DND-41 (cell line): ENCODE results near the gene CRYGS.

ENCODE experiments used
- ATAC-seq: fragments of 200-7000 bp; cut with Tn5 transposase; 3 replicates; pipeline ENCODE4 v1.9.1; 2021; ENCODE audit warnings: low read depth; ENCODE audit not compliant: insufficient read depth
- DNase-seq: peaks from one replicate; pipeline ENCODE4 v3.0.0-alpha.2; 2020
- H2AFZ ChIP-seq: 2 replicates; pipeline ENCODE4 v1.6.0; 2012; ENCODE audit warnings: low read depth, low read length
- H3K27ac ChIP-seq: 2 replicates; pipeline ENCODE4 v1.5.1; 2012; ENCODE audit warnings: low read length, inconsistent platforms
- H3K27me3 ChIP-seq: fragments of 200-600 bp; sonication (generic); 2 replicates; pipeline ENCODE4 v1.6.0; 2012; ENCODE audit warnings: low read length, mild to moderate bottlenecking, inconsistent platforms; ENCODE audit not compliant: insufficient read depth, poor library complexity
- H3K36me3 ChIP-seq: 2 replicates; pipeline ENCODE4 v1.5.1; 2012; ENCODE audit warnings: low read length, inconsistent platforms; ENCODE audit not compliant: insufficient read depth
- H3K4me1 ChIP-seq: 2 replicates; pipeline ENCODE4 v1.5.1; 2012; ENCODE audit warnings: mild to moderate bottlenecking, low read length; ENCODE audit not compliant: insufficient read depth
- H3K4me2 ChIP-seq: 2 replicates; pipeline ENCODE4 v1.6.0; 2012; ENCODE audit warnings: mild to moderate bottlenecking, moderate library complexity, low read length, inconsistent platforms; ENCODE audit not compliant: insufficient read depth
- H3K4me3 ChIP-seq, 2 experiments: fragments of 200-600 bp in 1 of 2; shearing (Covaris generic) in 1 of 2; 2 replicates each; pipeline ENCODE4 v1.5.1; 2012 to 2016; ENCODE audit warnings: inconsistent platforms in 2 of 2, low read length in 2 of 2, mild to moderate bottlenecking in 2 of 2, low read depth in 1 of 2, moderate library complexity in 1 of 2
- H3K79me2 ChIP-seq: 2 replicates; pipeline ENCODE4 v1.6.0; 2012; ENCODE audit warnings: low read length, inconsistent platforms; ENCODE audit not compliant: insufficient read depth
- H3K9ac ChIP-seq: 2 replicates; pipeline ENCODE4 v1.6.0; 2012; ENCODE audit warnings: low read depth, mild to moderate bottlenecking, inconsistent platforms, low read length, moderate library complexity
- H3K9me3 ChIP-seq: 2 replicates; pipeline ENCODE4 v1.5.1; 2012; ENCODE audit warnings: low read length, moderate library complexity, mild to moderate bottlenecking, inconsistent platforms; ENCODE audit not compliant: insufficient read depth, severe bottlenecking
- H4K20me1 ChIP-seq: 2 replicates; pipeline ENCODE4 v1.6.0; 2012; ENCODE audit warnings: low read length; ENCODE audit not compliant: insufficient read depth
- CTCF ChIP-seq: IDR thresholded peaks from 2 replicates; pipeline ENCODE4 v1.5.1; 2012; ENCODE audit warnings: borderline replicate concordance, low read length, moderate library complexity, mild to moderate bottlenecking; ENCODE audit not compliant: poor library complexity, severe bottlenecking; ENCODE audit errors: extremely low read depth
- EZH2 ChIP-seq: IDR thresholded peaks from 3 replicates; pipeline ENCODE4 v1.6.1; 2012; ENCODE audit warnings: borderline replicate concordance, low read depth, mild to moderate bottlenecking, moderate library complexity, low read length, inconsistent platforms; ENCODE audit not compliant: severe bottlenecking

CRYGS gene

GRCh38 chr3:186492385-186492984, 51.7 kb downstream of the CRYGS start:
- H3K79me2 ChIP-seq: no peaks in the 10 kb centered on the region
- H3K9ac ChIP-seq: no peak overlapping the region
- no peak overlapping the region for H3K27ac ChIP-seq
- no peaks in the 10 kb centered on the region for H4K20me1 ChIP-seq
- no peaks in the 10 kb centered on the region for H3K36me3 ChIP-seq
- no peaks in the 10 kb centered on the region for H3K4me1 ChIP-seq
- no peak overlapping the region for H3K4me3 ChIP-seq
- no peak for TF ChIP-seq EZH2
- no peak for TF ChIP-seq CTCF
- DNase-seq (no peak), ATAC-seq (no peak)
- no peak overlapping the region for H3K4me2 ChIP-seq
- H3K9me3 ChIP-seq: no peaks in the 10 kb centered on the region
- no peak overlapping the region for H2AFZ ChIP-seq
- peaks cover 13% of the 10 kb centered on the region for H3K27me3 ChIP-seq

- DNase-seq: no peak
- TF ChIP-seq EZH2 (no peak), CTCF (no peak)
- Histone ChIP-seq H3K27me3 (peaks cover 9% of the 10 kb centered on the region), H3K4me2 (no peak overlapping the region), H3K36me3 (no peaks in the 10 kb centered on the region), H3K9ac (no peak overlapping the region), H2AFZ (no peak overlapping the region), H3K4me1 (no peaks in the 10 kb centered on the region), H3K27ac (no peak overlapping the region), H3K4me3 (no peak overlapping the region), H3K9me3 (no peaks in the 10 kb centered on the region), H4K20me1 (no peaks in the 10 kb centered on the region), H3K79me2 (no peaks in the 10 kb centered on the region)
- no peak for ATAC-seq
These were observed 54.7 kb downstream of the CRYGS start for GRCh38 chr3:186489507-186489906.
